CD4-positive, alpha-beta T cell treated with Interleukin-4 for 1 hour (primary cell): ENCODE data around the gene GUCY2F.

Experiments used
- DNase-seq, 2 donors: peaks; one replicate each; pipeline ENCODE4 v3.0.0-alpha.2; 2020 to 2022

The GUCY2F gene

DNA sequence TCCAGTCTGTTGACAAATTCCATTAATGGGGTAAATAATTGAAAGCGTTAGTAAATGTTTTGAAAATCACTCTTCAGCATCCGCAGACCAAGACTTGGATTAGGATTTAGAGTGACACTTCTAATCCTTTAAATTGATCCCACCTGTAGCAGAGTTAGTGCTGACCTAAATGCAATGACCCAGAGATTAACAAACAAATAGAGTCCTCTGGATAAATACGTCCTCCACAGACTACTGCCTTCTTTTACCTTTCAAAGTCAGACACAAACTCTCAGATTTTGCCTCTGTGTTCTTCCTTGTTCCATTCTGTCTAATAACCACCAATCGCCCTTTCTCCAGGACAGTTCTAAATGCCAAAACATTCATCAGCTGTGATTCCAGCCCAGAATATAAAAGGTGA is at the start of gene GUCY2F:
Gene GUCY2F, minus strand, starts transcription at position 101 of the 400 bp plus-strand sequence. CDS start 6,150 bp downstream, outside the sequence.
- DNase-seq, result no peak

DNA sequence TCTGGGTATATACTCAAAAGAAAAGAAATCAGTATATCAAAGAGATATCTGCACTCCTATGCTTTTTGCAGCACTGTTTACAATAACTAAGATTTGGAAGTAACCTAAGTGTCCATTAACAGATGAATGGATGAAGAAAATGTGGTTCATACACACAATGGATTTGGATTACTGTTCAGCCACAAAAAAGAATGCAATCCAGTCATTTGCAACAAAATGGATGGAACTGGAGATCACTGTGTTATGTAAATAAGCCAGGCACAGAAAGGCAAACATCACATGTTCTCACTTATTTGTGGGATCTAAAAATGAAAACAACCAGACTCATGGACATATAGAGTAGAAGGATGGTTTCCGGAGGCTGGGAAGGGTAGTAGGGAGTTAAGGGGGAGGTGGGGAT is 37.1 kb upstream of the GUCY2F start:
- no peak for DNase-seq

DNA sequence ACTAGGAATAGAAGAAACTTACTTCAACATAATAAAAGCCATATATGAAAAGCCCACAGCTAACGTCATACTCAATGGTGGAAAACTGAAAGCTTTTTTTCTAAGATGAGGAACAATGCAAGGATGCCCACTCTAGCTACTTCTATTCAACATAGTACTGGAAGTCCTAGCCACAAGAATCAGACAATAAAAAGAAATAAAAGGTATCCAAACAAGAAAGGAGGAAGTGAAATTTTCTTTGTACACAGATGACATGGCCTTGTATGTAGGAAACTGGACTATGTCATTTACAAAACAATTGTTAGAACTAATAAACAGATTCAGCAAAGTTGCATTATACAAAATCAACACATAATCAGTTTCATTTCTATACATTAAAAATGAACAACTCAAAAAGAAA is 29.2 kb upstream of the GUCY2F start:
- no peak for DNase-seq

DNA sequence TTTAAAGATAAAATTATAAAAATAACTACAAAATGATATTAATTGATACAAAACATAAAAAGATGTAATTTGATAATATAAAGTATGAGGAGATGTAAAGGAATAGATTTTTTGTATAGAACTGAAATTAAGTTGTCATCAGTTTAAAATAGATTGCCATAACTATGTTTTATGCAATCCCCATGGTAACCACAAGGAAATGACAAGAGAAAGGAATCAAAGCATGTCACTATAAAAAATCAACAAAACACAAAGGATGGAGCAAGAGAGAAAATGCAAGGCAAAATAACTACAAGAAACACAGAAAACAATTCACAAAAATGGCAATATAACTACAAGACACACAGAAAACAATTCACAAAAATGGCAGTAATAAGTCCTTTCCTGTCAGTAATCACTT is 27.0 kb upstream of the GUCY2F start:
- DNase-seq, result no peak

DNA sequence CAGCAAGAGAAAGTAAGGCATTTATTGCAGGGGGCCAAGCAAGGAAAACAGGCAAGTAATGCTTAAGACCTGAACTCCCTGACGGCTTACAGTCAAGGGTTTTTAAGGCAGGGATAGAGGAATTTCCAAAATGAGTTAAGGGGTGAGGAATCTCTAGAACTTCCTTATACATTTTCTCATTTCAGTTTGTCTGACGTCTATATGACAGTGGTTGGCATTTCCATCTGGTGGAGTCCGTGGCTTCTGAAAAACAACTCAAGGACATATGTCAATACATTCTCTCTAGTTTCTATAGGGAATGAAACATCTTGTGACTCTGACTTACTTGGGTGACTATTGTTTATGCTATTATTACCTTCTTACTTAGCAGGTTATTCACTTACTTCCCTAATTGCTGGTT is 19.3 kb upstream of the GUCY2F start:
- DNase-seq, result no peak

DNA sequence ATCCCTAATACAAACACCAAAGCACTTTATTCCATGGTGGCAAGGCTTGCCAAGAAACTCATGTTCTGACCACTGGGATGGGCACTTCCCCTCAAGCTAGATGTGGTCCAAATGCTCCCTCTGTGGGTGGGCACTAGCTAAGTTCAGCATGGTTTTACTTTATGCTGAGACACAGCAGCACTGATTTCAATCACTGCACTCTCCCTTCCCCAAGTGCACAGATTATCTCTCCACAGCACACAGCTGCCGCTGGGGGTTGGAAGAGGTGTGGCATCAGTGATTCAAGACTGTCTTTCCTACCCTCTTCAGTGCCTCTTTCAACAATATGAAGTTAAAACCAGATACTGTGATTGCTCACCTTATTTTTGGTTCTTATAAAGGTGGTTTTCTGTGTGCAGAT is 16.5 kb upstream of the GUCY2F start:
- DNase-seq, result no peak

DNA sequence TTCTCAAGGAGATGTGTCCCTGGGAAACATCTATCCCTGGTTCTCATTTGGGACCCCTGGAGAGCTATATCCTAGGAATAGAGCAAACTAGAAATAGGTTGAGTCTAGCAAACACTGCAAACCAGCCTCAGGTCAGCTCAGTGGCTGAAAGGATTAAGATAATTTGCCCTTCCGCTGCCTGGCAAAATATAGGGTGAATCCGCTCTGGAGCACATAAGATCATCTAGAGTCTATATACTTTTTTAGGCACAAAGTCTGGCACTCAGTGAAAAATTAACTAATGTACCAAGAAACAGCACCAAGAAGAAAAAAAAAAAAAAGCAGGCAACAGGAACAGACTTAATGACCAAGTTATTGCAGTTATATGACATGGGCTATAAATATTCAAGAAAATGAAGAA is 7.3 kb upstream of the GUCY2F start:
- DNase-seq, result no peak

DNA sequence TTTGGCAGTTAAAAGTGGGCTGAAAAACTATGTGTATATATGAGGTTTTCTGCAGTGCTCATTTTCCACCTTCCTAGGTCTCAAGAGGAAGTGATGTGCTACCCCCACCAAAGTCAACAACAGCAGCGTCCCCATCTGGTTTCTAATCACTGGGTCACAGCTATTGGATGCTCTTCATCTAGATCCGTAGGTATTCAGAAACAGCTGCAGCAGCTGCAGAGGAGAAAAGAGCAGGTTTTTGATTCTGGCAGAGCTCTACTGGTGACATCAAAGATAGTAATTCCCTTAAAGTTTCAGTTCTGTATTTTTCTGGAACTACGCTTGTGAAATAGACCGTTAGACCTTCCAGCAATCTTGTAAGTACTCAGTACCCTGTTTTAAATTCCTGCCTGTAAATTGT is 5.8 kb upstream of the GUCY2F start:
- no peak for DNase-seq

DNA sequence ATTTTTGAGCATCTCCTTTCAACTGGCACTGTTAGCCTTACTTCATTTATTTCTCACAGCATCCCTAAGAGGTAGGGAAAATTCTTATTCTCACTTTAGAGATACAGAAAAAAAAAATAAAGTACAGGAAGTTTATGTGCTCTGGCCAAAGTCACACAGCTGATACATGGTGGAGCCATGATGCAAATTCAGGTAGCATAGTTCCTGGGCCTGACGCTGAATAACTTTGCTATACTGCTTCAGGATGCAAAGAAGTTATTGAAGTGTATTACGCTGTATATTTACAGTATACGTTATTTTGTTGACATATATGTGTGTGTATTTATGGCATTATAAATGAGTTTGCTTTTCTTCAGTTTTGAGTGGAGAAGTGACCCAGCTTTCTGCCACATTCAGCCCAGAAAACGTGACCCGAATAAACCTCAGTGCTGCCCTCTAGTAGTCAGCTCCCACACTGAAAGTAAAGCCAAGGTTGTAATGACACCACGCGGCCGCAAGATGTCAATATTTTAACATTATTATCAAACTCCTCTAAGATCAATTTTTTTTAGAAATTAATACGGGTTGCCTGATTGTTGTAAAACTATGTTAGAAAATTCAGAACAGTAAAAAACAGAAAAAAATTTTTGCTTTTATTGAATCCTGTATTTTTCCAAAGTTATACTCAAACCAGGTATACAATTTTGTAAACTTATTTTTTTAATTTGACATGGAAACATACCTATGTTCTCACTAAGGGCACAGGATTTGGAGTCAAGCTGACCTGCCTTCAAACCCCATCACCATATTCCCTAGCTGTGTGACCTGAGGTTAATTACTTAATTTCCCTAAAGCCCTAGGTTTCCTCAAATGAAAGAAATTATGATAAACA is 3.8 kb upstream of the GUCY2F start:
- peak; percentile 69 to 73 for DNase-seq

DNA sequence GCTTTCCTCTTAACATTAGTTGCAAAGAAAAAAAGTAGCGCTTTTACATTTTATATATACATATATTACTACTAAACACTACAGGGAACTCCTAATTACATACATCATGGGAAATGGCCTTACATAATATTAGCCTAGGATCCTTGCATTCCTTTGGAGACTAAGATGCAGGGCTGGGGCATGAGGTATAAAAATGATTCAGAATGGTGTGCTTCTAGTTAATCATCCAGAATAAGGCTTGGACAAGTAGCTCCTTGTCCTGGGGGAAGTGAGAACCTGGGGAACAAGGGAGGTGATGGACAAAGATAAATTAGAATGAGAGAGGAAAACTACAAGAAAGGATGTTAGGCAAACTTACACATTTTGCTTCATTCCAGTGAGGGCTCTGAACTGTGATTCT is 3.0 kb upstream of the GUCY2F start:
- DNase-seq, result no peak

DNA sequence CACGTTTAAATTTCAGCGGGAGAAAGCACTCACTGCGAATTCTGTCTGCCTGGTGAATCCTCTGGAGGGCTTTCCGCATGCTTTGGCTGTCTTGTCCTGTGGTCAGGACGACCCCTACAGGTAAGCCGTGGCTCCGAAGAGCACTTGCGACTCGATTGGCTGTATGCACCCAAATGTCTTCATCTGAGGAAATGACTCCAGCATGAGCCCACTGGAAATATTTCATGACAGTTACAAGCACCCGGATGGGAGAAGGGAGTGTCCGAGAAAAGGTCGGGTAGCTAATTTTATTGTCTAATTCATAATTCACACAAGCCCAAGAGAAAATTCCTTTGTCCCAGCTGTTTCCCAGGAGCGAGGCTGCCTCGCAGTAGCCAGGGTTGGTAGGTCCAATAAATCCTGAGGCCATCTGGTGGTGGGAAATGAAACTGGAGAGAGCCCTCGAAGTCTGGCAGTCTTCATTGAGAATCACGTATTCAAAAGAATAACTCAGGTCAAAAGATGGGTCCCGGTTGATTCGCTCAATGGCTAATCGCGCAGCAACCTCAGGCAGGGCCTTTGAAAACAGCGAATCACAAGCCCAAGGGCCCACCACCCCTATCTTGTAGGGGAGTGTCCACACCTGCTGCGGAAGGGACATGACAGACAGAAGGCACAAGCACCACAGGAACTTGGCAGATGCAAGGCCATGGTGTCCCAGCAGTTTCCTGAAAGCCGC is 6.6 kb downstream of the GUCY2F start:
- no peak for DNase-seq

DNA sequence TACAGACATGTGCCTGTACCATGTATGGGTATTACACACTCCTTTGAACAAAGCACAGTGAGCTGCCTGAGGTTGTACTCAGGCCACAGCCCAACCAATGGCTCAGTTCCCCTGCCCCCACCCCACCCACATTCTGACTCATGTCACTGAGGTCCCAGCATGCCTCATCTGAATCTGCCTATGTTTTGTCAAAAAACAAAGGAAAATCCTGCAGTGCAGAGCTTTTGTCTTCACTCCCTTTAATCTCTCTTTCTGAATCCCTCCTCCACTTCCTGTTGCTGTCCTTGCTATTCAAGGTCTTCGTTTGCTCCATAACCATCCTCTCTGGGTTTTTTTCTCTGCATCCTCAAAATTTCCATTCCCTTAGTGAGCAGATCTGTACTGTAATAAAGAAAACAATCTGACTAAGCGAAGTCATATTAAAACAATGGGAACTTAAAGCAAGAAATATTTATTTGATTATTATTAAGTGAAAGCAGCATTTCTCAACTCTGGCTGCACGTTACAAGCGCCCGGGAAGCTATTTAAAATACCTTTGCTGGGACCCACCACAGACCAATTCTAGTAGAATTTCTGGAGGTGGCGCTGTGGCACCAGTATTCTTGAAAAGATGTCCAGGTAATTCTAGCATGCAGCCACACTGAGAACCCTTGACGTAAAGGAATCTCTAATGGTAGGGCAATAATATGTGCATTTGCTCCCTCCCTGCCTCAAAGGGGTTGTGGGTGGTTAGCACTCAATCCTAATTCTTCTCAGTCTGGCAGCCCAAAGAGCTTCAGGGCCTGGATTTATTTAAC is 8.7 kb downstream of the GUCY2F start:
- no peak for DNase-seq

DNA sequence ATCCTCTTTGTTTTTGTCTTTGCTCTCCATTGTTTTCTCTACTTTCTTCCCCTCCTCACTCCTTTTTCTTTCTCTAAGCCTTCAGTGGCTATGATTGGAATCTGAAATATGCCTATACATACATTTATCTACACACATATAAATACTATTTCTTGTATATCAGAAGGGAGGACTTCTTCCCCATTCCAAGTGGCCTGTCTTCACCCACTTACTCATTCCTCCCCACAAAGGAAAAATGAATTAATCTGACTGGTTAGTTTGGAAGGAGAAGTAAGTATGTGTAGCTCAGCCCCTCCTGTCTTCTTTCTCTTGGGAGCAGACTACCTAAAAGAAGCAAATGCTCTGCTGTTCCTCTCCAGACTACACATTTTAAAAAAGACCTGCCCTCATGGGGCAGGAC is 17.7 kb downstream of the GUCY2F start:
- DNase-seq, result no peak

DNA sequence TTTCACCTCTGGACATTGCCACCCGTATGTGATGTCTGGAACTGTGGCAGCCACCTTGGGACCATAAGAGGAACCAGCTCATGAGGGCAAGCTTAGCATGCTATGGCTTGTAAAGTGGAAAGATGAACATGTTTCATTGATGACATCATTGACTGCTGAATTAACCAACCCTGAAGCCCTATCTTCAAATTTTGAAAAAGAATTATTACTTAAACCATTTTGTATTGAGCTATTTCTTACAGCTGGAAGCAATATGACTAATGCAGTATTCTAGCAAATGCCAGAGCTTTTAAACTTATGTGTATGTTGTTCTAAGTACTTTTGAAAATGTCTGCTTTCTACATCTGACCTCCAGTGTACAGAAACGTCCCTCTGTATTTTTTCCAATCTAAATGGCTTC is 18.1 kb downstream of the GUCY2F start:
- no peak for DNase-seq

DNA sequence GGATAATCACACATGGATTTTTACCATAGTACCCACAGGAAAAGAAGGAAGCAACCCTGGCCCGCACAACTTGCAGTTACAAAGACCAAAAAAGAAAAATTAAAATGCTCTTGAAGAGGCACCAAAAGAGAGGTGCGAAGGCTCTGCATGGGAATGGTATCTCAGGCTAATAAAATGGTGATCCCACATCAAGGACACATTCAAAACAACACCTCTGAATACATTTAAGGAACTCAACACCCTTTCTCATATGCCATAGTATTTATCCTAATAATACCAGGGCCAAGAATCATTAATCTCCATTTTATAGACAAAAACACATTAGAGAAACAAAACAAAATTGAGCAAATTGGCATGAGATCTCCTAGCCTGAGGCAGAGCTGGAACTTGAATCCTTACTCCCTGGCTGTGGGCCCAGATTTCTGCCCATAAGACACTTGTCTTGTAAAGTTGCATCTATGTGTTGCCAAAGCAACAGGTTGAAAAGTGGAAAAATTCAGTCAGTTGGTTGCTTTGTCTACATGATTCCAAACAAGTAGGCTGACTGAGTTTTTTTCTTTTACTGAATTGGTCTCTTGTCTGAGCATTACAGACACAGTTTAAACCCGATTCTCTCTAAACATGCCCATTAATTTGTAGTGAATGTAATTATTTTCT is 33.5 kb downstream of the GUCY2F start:
- DNase-seq, result no peak

DNA sequence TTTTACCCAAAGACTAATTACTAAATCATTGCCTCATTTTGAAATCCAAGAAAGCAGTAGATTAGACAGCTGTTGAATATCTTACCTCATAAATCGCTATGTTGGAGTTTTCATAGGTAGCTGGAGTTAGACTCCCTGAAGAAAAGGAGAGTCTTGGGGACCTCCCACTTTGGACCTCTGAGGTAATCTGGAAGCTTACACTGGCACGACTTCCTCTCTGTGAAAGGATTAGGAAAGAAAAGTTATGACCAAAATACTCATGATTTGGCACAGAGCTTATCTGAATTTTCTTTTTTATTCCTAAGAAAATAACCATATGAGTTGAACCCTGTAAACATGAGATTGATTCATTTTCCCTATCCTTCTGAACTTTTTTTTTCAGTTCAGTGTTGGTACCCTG is 40.6 kb downstream of the GUCY2F start:
- DNase-seq, result no peak

DNA sequence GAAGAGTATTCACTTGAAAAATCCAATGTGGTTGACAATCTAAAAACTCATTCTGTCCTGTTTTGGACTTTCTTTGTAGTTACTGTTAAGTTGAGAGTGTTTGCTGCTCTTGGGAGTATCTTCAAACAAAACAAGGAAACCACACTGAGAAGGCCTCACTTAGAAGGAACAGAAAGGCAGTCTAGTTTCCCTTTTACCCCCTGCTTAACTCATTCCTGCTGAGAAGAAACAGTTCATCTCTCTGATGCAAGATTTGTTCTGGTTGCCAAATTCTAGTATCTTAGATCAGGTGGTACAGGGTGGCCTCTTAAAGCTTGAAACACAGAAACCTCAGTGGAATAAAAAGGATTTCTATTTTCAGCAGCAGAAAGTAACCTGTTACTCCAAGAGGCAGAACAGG is 41.4 kb downstream of the GUCY2F start:
- no peak for DNase-seq

DNA sequence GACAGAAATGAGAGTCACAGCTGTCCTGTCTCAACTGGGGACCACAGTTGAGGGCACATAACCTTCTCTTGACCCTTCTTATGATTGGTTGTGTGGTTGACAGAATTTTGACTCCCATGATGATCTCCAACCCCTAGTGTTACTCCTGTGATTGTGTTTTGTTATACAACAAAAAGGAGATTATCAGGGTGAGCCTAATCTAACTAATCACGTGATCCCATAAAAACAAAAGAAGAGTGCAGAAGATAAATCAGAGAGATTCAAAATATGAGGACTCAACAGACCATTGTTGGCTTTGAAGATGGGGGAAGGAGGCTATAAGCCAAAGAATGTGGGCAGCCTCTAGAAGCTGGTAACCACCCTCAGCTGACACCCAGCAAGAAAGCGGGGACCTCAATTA is 72.7 kb downstream of the GUCY2F start:
- DNase-seq, result no peak

DNA sequence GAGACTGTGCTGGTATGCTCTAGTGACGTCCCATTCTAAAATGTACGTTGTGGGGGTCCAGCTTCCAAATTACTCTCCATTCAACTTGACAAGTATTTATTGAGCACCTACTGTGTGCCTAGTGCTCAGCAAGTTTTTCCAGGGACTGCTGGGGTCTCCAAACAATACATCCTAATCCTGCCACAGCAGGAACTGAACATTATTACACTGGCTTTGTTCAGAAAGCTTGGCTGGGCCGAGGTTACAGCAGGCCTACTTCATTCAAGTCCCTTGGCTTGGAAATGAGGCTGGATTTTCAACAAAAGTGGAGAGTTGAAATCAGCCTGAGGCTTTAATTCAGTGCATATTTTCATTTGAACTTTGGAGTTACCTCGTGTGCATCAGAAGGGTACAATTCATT is 78.0 kb downstream of the GUCY2F start:
- no peak for DNase-seq

DNA sequence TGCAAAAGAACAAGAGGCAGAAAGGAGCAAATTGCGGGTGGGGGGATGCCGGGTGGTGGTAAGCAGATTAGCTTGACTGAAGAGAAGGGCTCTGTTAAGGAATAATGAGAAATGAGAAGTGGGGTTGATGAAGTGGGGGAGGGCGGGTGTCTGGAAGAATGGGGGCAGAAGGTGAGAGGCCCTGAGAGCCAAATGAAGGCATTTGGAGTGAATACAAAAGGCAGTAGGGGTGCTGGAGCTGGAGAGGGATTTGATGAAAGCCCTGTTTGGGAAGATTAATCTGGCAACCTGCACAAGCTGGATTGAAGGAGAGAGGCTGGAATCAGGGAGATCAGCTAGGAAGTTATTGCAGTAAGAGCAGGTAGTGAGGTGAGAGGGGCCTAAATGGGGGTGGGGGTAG is 82.1 kb downstream of the GUCY2F start:
- no peak for DNase-seq

DNA sequence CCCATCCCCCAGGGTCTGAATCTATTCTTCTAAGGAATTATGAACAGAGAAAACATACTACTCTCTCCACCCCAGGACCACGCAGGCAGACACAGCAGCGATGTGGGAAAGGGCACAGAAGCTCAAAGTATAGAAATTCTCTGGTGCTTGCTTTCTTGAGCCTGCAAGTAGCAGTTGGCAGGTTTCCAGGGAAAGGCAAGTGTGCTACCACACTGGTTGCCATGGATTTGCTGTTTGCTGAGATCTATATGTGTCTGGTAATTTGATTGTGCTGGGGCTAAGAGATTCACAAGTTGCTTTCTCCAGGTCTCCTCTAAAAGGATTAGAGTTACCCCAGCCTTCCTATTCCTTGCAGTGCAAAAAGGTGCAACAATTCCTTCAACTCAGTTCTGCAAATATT is 83.1 kb downstream of the GUCY2F start:
- DNase-seq, result no peak

DNA sequence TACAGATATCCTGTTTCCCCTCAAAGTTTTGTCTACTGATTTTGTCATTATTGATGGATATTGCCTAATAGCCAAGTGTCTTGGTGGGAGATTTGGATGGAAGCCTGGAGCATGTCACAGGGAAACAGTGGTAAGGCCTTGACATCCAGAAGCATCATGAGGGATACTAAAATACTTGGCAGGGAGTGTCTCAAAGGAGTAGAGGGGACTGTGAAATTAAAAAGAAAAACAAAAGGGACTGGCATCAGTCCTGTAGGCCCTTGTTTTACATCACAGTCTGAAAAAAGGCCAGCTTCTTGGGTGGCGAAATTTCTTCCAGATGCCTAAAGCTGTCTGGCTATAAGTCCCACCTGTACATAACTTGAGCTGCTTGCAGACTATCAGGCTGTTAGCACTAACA is 83.8 kb downstream of the GUCY2F start:
- no peak for DNase-seq

DNA sequence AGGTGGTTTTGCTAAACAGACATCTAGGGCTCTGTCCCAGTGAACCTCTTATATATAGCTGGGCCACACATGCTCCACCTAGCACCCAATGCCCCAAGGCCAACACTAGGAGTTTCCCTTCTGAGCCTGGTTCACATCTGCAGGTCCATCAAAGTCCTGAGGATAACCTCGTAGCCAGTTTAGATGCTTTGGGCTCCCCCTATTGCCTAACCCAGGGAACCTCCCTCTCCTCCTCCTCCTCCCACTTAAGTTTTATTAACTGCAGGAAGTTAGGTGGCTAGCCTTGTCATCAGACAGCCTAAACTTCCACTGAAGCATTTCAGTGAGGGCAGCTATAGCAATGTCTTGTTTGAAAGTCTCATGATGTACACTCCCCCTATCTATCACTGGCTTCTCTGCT is 88.0 kb downstream of the GUCY2F start:
- no peak for DNase-seq
